ENCODE data around the gene HERC2. TPM values are rescaled to one million over a fixed set of nuclear protein-coding genes. Genes with fewer than 3 reads are reported as not detected.
A peak's percentile ranks its signal among the peaks of the same experiment; 100 is the strongest.

Gene HERC2
- total RNA-seq, 1 experiment from 2014 or later, result 69.2 TPM

GRCh38 chr15:28098360-28098765 is 223.6 kb downstream of the HERC2 start:
- H3K4me3 Mint-ChIP-seq, result peak overlapping the region in 1 of 2 experiments; percentile 83; a peak in 3 of 5 replicates
- Histone ChIP-seq H3K14ac (ENCODE audit: insufficient read depth, low read length) (no peak overlapping the region), H3K4me1 (ENCODE audit: insufficient read depth, low read length) (no peaks in the 10 kb centered on the region; the same call in 1 of the 2 replicates), H4K8ac (replicated peaks; ENCODE audit: insufficient read length, low read depth, low read length) (no peak overlapping the region), H3K27me3 (ENCODE audit: insufficient read depth, low read length) (peaks cover 58% of the 10 kb centered on the region), H3K4ac (ENCODE audit: low read depth, low read length) (no peak overlapping the region), H3K9me3 (ENCODE audit: control insufficient read depth, low read depth, low read length) (no peaks in the 10 kb centered on the region), H2BK120ac (ENCODE audit: low read depth, low read length, poor library complexity, severe bottlenecking) (no peak overlapping the region), H4K20me1 (ENCODE audit: control insufficient read depth, insufficient read depth, insufficient read length) (no peaks in the 10 kb centered on the region), H2AK5ac (ENCODE audit: insufficient read length, low read length) (no peak overlapping the region), H3K79me1 (ENCODE audit: insufficient read depth, low read depth, low read length, poor library complexity, severe bottlenecking) (no peaks in the 10 kb centered on the region), H4K91ac (ENCODE audit: insufficient read length, low read depth, low read length) (no peak overlapping the region), H2BK20ac (ENCODE audit: low read depth, low read length, poor library complexity, severe bottlenecking) (no peak overlapping the region), H4K5ac (ENCODE audit: insufficient read length, low read depth, low read length) (no peak overlapping the region), H2BK12ac (ENCODE audit: insufficient read length, low read depth, low read length) (no peak overlapping the region), H3K9ac (ENCODE audit: extremely low read depth, insufficient read length, low read length) (no peak overlapping the region), H3K4me2 (ENCODE audit: insufficient read depth, insufficient read length, low read length) (peak overlapping the region; percentile 65), H3K18ac (ENCODE audit: insufficient read length, low read depth, low read length) (no peak overlapping the region), H2AFZ (ENCODE audit: low read length) (no peak overlapping the region), H2BK15ac (ENCODE audit: low read depth, low read length) (no peak overlapping the region), H3K23me2 (ENCODE audit: insufficient read length, low read depth, low read length, poor library complexity, severe bottlenecking) (peaks cover 17% of the 10 kb centered on the region), H3K27ac (ENCODE audit: insufficient read length, low read depth, low read length) (no peak overlapping the region), H3K23ac (ENCODE audit: insufficient read length, low read depth, low read length) (no peak overlapping the region), H3T11ph (ENCODE audit: low read length) (no peak overlapping the region), H2BK5ac (ENCODE audit: insufficient read length, low read length) (no peak overlapping the region), H3K79me2 (ENCODE audit: insufficient read depth, low read length) (no peaks in the 10 kb centered on the region), H3K56ac (ENCODE audit: insufficient read length, low read depth, low read length) (no peak overlapping the region)
- DNase-seq, result no peak
- peaks cover 94% of the 10 kb centered on the region for H3K27me3 Mint-ChIP-seq (ENCODE audit: low read depth)
- peaks cover 6 to 11% of the 10 kb centered on the region in 2 experiments for H3K9me3 Mint-ChIP-seq
- no peak overlapping the region for H3K27ac Mint-ChIP-seq
- WGBS (ENCODE audit: extremely low coverage, insufficient read length, low lambda C conversion rate), result no CpG with 5 or more reads among the region's 11 CpGs
- peaks cover 0 to 3% (median 0%) of the 10 kb centered on the region in 3 experiments; a peak in 2 of 7 replicates for H3K36me3 Mint-ChIP-seq (ENCODE audit: insufficient read depth in 1 of 3, low read depth in 3 of 3)
- H3K4me1 Mint-ChIP-seq, result peaks cover 26 to 28% of the 10 kb centered on the region in 2 experiments
- TF ChIP-seq CTCF (conservative IDR thresholded peaks at IDR 0.05), result no peak

Measured in H9 (cell line).